HEK293T (cell line): ENCODE results near the gene ING1.

Experiments used
- BHLHE40 ChIP-seq: fragments of 450-650 bp; IDR thresholded peaks from 2 replicates; pipeline ENCODE4 v1.6.1; 2016; ENCODE audit warnings: mild to moderate bottlenecking, moderate library complexity, borderline replicate concordance
- CTBP1 ChIP-seq: fragments of 450-650 bp; IDR thresholded peaks from 2 replicates; pipeline ENCODE4 v1.6.1; 2016; ENCODE audit warnings: borderline replicate concordance
- FOXM1 ChIP-seq: fragments of 450-650 bp; IDR thresholded peaks from 2 replicates; pipeline ENCODE4 v1.6.1; 2017; ENCODE audit warnings: mild to moderate bottlenecking, borderline replicate concordance
- SP1 ChIP-seq: fragments of 450-650 bp; IDR thresholded peaks from 2 replicates; pipeline ENCODE4 v1.6.1; 2017
- ZNF384 ChIP-seq: fragments of 450-650 bp; IDR thresholded peaks from 2 replicates; pipeline ENCODE4 v1.6.1; 2016

DNA sequence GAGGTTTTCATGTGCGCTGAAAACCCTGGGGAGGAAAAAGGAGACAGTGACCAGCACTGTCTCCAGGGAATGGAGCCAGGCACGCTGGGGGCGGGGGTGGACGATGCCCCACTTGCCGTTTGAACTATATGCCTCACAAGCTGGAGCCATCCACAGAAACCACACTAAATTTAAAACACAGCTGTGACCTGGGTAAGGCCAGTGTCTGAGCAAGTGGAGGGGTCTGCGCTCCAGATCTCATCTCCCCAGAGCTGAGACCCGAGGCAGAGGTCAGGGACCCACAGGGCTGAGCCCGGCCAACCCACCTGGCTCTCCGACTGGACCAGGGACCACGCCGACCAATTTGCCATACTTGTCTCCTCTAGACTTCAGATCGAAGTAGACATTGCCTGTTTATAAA is 30.8 kb upstream of the ING1 start:
- TF ChIP-seq BHLHE40 (no peak), SP1 (no peak), FOXM1 (no peak), CTBP1 (no peak), ZNF384 (no peak)
